Mesothelial cell of epicardium (in vitro differentiated cells): ENCODE results near the gene NME1. TPM values are rescaled to one million over a fixed set of nuclear protein-coding genes. Genes with fewer than 3 reads are reported as not detected.

Source experiments
- DNase-seq, 2 experiments: peaks; one replicate each; pipeline ENCODE4 v3.0.0; 2021; ENCODE audit warnings: low spot score in 2 of 2; ENCODE audit not compliant: unreplicated experiment in 2 of 2
- H3K27ac Mint-ChIP-seq: 2 replicates; pipeline ENCODE4 v1.8.0; 2021; ENCODE audit warnings: mixed read lengths
- H3K27me3 Mint-ChIP-seq: 2 replicates; pipeline ENCODE4 v1.8.0; 2021; ENCODE audit warnings: low read depth, mixed read lengths
- H3K36me3 Mint-ChIP-seq: 2 replicates; pipeline ENCODE4 v1.8.0; 2021; ENCODE audit warnings: mixed read lengths
- H3K4me1 Mint-ChIP-seq: 2 replicates; pipeline ENCODE4 v1.8.0; 2021; ENCODE audit warnings: mixed read lengths
- H3K4me3 Mint-ChIP-seq: 2 replicates; pipeline ENCODE4 v1.8.0; 2021; ENCODE audit warnings: mild to moderate bottlenecking, moderate library complexity, mixed read lengths
- H3K9me3 Mint-ChIP-seq: 2 replicates; pipeline ENCODE4 v1.8.0; 2021; ENCODE audit warnings: mixed read lengths
- CTCF ChIP-seq: fragments of 200-600 bp; sonication (generic); IDR thresholded peaks from one replicate; pipeline ENCODE4 v1.5.0; 2021; ENCODE audit warnings: antibody characterized with exemption; ENCODE audit not compliant: unreplicated experiment
- total RNA-seq: library from RNA; stranded (reverse); gene quantifications from 3 replicates; pipeline ENCODE4 v1.2.1, GENCODE V29; 2021

NME1 gene
- total RNA-seq, 1 donor from 2014 or later = 114 TPM

GRCh38 chr17:51152766-51153209 lies 571 bp upstream of the NME1 start:
- no peak overlapping the region for H3K27ac Mint-ChIP-seq
- no peak overlapping the region for H3K4me3 Mint-ChIP-seq
- peaks cover 4% of the 10 kb centered on the region for H3K4me1 Mint-ChIP-seq
- no peak for DNase-seq
- no peak for TF ChIP-seq CTCF
- peaks cover 14% of the 10 kb centered on the region for H3K36me3 Mint-ChIP-seq
- H3K9me3 Mint-ChIP-seq = no peaks in the 10 kb centered on the region
- no peaks in the 10 kb centered on the region for H3K27me3 Mint-ChIP-seq

GRCh38 chr17:51154176-51154575 lies 817 bp downstream of the NME1 start:
- DNase-seq = no peak
- Mint-ChIP-seq H3K27me3 (no peaks in the 10 kb centered on the region), H3K27ac (no peak overlapping the region), H3K9me3 (no peaks in the 10 kb centered on the region), H3K4me3 (no peak overlapping the region), H3K4me1 (peaks cover 4% of the 10 kb centered on the region), H3K36me3 (peaks cover 18% of the 10 kb centered on the region)
- TF ChIP-seq CTCF = no peak

- Mint-ChIP-seq H3K27me3 (no peaks in the 10 kb centered on the region), H3K27ac (no peak overlapping the region), H3K4me3 (no peak overlapping the region), H3K4me1 (peaks cover 4% of the 10 kb centered on the region), H3K9me3 (no peaks in the 10 kb centered on the region), H3K36me3 (peaks cover 26% of the 10 kb centered on the region)
- TF ChIP-seq CTCF = no peak
- DNase-seq = no peak
Measured at GRCh38 chr17:51155416-51155815, 2.1 kb downstream of the NME1 start.

- Mint-ChIP-seq H3K36me3 (peaks cover 46% of the 10 kb centered on the region), H3K27ac (no peak overlapping the region), H3K27me3 (no peaks in the 10 kb centered on the region), H3K9me3 (no peaks in the 10 kb centered on the region), H3K4me1 (peaks cover 4% of the 10 kb centered on the region), H3K4me3 (no peak overlapping the region)
- TF ChIP-seq CTCF = no peak
- DNase-seq = no peak
Measured at GRCh38 chr17:51159604-51160003, 6.2 kb downstream of the NME1 start.

GRCh38 chr17:51161541-51161940 lies 8.2 kb downstream of the NME1 start:
- Mint-ChIP-seq H3K9me3 (no peaks in the 10 kb centered on the region), H3K27ac (no peak overlapping the region), H3K4me1 (peaks cover 8% of the 10 kb centered on the region), H3K36me3 (peaks cover 40% of the 10 kb centered on the region), H3K27me3 (no peaks in the 10 kb centered on the region), H3K4me3 (no peak overlapping the region)
- DNase-seq = no peak
- no peak for TF ChIP-seq CTCF
